Non-pigmented ciliary epithelial cell (primary cell): Measurements from ENCODE around the gene CCDC73.
"Not testable (repeated sequence)": the region's sequence is repeated elsewhere in the genome, so short reads cannot be mapped to it uniquely, and the experiment has no call there.

ENCODE experiments used
- DNase-seq: peaks from one replicate; pipeline ENCODE4 v3.0.0-alpha.2; 2010; ENCODE audit warnings: low read depth

Gene CCDC73

GRCh38 chr11:32796425-32796824, 2.0 kb upstream of the CCDC73 start:
- DNase-seq: no peak

DNA sequence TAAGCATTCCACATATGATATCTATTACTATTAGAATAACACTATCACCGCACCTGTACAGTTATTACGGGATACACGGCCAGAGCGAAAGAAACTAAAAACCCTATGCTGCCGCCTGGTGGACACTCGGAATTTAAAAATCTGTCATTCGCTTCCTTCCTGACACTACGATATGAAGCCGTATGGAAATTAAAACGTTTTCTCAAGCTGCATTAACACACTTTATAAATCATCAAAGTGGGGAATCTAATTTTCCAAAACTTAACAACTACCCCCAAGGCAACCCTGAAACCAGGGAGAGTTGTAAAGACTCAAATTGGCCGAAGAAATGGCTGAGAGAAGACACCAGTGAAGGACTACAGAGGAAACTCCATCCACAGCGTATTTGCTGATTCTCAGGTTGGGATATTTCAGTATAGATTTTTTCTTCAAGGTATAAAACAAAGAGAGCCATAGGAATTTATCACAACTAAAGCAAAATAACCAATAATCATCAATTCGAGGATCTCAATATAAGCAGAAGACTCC, 1.4 kb downstream of the CCDC73 start:
- DNase-seq: no peak

DNA sequence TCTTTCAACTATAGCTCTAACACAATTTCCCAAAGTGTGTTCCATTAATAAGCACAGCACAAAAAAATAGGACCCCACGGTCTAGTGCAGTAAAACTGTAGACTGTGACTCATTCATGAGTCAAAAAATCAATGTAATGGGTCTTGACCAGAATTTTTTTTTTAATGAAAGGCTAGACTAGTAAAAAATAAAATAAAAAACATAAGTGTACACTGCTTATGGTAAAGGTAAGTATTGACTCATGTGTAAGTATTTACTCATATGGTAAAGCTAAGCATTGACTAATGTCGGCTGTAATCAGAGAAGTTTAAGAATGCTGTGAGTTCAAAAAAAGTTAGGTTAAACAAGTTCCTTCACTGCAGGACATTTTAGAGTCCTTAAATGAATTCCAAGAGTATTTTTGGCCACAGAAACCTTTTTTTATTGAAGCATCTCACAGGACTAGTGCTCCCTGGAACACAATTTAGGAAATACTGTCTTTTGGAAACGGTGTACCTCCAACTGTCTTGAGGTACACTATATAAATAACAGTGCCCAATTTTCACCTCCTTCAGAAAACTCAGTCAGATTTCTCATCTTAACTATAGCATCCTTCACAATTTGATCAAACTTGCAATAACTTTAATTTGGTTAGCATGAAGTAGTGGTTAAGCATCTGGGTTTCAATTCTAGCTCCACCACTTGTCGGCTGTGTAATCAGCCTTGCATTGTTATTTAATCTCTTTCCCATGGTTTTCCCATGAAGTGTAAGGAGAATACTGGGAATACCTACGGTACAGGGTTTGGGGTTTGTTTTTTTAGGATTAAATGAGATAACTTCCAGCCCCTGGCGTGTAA, 2.1 kb downstream of the CCDC73 start:
- DNase-seq: no peak

DNA sequence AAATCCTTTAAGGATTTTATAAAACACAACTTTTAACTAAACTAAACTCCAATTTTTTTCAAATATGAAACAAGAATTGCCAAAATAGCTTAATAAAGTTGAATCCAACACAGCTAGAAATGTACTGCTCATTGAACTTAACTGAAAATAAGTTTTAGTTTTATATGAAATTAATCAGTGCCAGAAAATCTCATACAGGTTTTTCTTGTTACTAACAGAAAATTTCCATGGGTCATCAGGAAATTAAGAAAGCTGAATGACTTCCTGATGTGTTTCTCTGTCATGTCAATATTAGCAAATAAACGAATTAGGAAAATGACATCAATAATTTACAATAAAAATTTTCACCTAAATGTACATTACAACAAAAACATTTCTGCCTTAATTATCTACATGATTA, 3.5 kb downstream of the CCDC73 start:
- no peak for DNase-seq

DNA sequence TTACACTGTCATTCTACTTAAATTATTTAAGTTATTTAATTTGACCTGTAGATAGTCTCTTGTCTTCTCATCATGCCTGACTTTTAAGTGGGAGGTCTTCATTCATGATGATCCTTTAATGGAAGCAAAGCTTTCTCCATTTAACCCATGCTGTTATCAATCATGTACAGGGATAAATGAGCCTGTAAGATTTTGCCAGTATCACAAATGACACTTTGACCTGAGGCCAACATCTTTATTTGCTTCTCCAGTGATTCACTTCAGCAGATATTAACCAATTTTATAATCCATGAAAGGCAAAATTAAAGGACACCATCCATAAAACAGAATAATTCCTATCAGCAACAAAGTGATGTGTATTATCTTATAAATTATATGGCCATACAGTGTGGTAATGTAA, 7.7 kb downstream of the CCDC73 start:
- no peak for DNase-seq

DNA sequence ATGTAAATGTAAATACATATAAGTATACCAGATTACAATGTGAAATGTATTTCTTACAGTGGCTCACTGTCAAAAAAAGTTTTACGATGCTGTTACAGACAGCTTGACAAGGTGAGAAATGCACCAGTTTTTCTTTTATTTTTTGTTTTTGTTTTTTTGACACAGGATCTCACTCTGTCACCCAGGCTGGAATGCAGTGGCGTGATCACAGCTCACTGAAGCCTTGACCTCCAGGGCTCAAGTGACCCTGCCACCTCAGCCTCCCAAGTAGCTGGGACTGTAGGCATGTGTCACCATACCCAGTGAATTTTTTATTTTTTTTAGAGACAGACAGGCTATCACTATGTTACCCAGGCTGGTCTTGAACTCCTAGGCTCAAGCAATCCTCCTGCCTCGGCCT, 9.2 kb downstream of the CCDC73 start:
- DNase-seq: no peak

- no peak for DNase-seq
These were observed 12.7 kb downstream of the CCDC73 start for GRCh38 chr11:32781721-32782120.

DNA sequence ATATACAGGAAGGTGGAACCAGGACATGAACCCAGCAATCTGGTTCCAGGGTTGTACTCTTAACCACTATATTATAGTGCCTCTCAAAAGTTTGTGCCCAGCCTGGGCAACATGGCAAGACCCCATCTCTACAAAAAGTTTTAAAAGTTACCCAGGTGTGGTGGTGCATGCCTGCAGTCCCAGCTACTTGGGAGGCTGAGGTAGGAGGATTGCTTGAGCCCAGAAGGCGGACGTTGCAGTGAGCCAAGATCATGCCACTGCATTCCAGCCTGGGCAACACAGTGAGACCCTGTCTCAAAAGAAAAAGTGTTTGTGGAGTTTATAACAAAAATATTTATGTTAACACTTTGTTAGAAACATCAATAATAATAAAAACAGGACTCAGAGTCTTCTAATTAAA, 13.6 kb downstream of the CCDC73 start:
- not testable (repeated sequence) for DNase-seq

GRCh38 chr11:32779136-32779535, 15.3 kb downstream of the CCDC73 start:
- DNase-seq: no peak

DNA sequence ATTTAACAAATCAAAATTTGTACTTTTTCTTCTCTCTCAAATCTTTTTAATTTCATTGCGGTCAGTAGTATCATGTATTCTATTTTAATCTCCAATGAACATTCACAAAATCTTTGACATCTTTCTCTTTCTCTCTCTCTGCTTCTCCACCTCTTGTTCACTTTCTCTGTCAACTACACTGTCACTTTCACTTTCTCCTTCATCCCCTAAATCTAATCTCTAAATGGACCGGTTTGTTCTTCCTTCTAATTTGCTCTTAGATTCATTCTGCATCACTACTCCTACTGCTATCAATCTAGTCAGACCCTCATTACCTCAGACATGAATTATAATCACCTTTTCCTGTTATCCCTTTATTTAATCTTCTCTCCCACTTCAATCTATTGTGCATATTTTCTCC, 18.6 kb downstream of the CCDC73 start:
- DNase-seq: no peak

DNA sequence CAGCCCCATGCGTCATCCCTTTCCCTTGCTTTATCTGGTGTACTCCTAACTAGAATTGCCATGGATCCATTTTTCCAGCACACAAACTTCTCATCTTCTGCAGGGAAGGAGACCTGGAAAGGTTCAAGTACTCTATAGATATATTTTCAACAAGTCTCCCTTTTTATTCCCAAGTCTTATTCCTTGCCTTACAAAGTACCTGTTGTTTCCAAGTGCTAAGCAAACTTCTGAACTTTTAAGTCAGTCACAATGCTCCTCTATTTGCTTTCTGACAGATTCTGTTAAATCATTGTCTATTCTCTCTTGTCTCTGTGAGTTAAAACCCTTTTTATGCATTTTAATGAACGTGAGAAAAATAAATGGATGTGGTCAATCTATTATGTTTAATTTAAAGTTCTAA, 20.4 kb downstream of the CCDC73 start:
- DNase-seq: no peak

- DNase-seq: no peak
These were observed 21.7 kb downstream of the CCDC73 start for GRCh38 chr11:32772731-32773130.

DNA sequence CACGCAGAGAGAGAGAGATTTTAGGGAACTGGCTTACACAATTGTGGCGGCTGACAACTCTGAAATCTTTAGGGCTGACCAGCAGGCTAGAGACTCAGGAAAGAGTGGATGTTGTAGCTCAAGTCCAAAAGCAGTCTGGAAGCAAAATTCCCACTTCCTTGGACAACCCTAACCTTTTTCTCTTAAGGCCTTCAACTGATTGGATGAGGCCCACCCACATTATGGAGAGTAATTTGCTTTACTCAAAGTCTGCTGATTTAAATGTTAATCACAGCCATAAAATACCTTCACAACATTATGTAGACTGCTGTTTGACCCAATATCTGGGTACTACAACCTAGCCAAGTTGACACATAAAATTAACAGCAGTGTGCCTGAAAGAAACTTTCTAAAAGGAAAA, 32.7 kb downstream of the CCDC73 start:
- not testable (repeated sequence) for DNase-seq

- DNase-seq: no peak
These were observed 36.2 kb downstream of the CCDC73 start for GRCh38 chr11:32758291-32758690.

DNA sequence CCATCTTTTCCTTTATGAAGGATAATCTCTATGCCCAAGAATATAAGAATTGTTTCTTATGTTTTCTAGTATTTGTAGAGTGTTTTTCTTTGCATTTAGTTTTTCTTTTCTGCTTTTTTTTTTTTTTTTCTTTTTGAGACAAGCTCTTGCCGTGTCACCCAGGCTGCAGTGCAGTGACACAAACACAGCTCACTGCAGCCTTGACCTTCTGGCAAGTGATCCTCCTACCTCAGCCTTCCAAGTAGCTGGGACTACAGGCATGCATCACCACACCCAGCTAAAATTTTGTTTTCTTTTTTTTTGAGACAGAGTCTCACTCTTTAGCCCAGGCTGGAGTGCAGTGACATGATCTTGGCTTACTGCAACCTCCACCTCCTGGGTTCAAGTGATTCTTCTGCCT, 41.3 kb downstream of the CCDC73 start:
- not testable (repeated sequence) for DNase-seq

DNA sequence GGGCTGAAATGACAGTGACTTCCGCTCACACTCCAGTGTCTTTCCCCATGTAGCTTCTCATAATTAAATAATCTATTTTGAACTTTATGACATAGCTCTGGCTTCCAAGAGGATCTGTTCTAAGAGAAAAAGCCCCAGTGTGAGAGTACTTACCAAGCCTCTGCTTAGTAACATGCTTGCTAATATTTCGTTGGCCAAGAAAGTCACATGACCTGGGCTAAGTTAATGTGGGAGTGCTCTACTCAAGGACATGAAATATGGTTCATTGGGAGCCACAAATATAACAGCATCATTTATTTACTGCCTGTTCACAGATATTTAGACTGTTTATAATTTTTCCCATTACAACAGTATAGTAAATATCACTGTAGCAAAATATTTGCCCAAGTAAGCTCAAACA, 42.5 kb downstream of the CCDC73 start:
- no peak for DNase-seq

GRCh38 chr11:32751381-32751780, 43.1 kb downstream of the CCDC73 start:
- no peak for DNase-seq

DNA sequence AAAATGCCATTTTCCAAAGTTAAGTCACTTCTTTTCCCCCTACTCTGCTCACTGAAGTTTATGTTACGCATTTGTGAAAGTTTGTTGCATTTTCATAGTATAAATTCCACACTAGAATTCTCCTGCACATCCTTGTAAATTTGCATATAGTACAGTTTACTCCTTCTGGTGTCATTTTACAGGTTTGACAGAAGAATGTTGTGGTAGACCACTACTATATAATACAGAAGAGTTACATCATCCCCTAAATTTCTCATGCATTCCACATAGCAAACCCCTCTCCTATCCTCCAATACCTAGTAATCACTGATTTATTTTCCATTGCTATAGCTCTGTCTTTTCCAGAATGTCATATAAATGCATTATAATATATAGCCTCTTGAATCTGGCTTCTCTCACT, 64.5 kb downstream of the CCDC73 start:
- no peak for DNase-seq

DNA sequence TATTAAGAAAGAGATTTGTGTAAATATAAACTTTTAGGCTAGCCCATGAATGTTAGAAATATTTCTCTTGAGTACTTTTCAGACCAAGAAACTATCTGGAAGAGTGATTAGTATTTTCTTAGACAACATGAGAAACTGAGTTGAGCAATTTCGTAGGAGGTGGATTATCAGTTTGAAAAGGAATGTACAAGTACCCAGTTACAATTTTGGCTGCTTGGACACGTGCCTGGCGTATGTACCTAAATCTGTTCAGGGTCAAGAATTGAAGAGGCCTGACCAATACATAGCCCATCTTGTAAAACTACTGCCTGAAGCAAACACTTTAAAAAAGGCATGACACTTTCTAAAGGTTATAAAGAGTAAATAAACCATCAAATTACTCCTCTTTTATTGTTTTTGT, 71.1 kb downstream of the CCDC73 start:
- DNase-seq: no peak

- no peak for DNase-seq
These were observed 72.2 kb downstream of the CCDC73 start for GRCh38 chr11:32722255-32722654.

DNA sequence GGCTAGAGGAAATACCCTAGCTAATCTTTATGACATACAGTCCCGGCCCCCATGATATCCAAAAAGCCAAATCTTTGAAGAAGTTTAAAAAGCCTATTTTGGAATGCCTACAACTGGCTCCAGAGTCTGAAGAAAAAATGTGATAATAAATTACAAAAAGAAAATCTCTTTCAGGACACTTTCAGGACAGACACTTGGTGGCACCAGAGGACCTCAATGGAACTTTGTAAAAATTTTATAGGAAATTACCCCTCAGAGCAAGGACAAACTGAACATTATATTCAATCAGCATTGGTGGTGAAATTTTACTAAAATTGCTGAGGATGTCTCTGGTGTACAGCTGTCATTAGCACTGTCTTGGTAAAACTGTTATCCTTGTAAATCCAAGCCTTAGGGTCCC, 81.0 kb downstream of the CCDC73 start:
- no peak for DNase-seq

DNA sequence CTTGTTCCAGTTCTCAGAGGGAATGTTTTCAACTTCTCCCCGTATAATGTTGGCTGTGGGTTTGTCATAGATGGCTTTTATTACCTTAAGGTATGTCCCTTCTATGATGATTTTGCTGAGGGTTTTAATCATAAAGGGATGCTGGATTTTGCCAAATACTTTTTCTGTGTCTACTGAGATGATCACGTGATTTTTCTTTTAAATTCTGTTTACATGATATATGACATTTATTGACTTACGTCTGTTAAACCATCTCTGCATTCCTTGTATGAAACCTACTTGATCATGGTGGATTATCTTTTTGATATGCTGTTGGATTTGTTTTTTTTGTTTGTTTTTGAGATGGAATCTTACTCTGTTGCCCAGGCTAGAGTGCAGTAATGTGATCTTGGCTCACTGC, 85.5 kb downstream of the CCDC73 start:
- not testable (repeated sequence) for DNase-seq

DNA sequence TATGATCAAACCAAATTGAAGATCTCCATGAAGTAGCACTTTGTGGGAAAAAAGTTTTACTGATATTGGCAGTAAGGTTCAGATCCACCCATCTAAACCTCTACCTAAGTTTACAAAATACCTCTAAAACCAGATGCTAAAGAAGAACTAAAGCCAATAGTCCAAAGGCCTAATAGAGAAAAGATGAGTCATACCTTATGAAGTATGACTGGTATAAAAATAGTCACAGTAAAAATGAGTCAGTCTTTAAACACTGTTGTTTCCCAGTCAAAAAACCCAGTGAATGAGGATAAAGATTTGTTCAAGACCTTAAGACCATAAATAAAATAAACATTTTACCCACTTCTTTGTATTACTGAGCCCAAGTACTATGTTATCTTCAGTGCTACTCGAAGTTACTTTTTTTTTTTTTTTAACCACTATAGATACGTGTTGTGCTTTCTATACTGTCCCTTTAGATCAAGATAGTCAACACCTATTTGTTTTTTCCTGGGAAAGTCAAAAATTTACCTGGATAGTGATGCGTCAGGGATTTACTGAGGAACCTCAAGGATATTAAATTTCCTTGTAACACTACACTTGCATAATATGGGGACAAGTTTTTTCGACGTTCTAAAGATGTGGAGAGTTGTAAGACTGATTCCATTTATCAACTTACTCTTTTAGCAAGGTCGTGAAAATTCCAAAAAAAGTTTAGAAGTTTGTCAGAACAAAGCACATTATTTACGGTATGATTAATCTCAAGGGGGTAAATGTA, 87.3 kb downstream of the CCDC73 start:
- peak; percentile 64 for DNase-seq
